ENCODE measurements around the gene SUSD5.
"Not testable (repeated sequence)": the region's sequence is repeated elsewhere in the genome, so short reads cannot be mapped to it uniquely, and the experiment has no call there.

SUSD5 gene

DNA sequence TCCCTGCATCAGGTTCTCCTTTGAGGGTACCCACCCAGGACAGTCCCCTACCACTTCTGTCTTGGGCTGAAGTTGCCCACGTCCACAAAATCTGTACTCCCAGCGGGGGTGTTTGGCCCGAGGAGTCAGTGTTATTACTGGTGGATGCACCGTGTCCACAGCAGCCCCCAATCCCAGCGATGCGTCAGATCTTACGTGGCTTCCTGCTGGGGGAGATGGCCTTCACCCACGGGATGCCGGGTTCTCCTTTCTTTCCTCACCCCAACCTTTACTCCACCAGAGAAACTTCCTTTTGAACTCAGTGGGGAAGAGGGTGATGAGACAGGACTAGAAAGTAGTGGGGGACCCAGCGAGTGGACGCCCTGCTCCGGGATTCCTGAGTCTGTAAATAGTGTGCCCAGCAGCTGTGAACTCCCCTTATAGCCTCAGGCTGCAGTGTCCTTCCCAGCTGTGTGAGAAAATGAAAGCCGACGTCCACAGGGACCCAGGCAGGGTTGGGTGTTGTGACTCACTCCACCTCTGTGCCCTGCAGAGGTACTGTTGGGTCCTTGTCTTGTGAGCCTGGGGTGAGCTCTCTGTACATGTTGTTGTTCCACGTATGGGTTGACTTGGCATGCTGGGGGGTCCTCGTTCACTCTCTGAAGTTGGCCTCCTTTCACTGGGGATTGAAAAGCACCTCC is 73.2 kb downstream of the SUSD5 start:
- TF ChIP-seq CTCF (IDR thresholded peaks at IDR 0.05; ENCODE audit: control extremely low read depth, extremely low read depth, low read depth, missing control alignments), result no peak
- ChIA-PET POLR2A (no interaction called here), CTCF (interaction anchor here (1.8 to 9.6 kb wide), 2 partner anchors 12 to 642 kb away, joined by 6 to 95 read pairs; no protein-coding TSS in a partner anchor)
- no peak for DNase-seq (ENCODE audit: extremely low spot score)

- DNase-seq (ENCODE audit: extremely low spot score), result peak; percentile 43
- POLR2A ChIA-PET, result no interaction called here
- peak; percentile 49 for TF ChIP-seq CTCF (IDR thresholded peaks at IDR 0.05; ENCODE audit: control extremely low read depth, extremely low read depth, low read depth, missing control alignments)
- CTCF ChIA-PET, result interaction anchor here (1.0 to 9.6 kb wide), 5 partner anchors 11 to 643 kb away, joined by 3 to 95 read pairs (median 3); no protein-coding TSS in a partner anchor
Measured at GRCh38 chr3:33144433-33144832, 74.2 kb downstream of the SUSD5 start.

DNA sequence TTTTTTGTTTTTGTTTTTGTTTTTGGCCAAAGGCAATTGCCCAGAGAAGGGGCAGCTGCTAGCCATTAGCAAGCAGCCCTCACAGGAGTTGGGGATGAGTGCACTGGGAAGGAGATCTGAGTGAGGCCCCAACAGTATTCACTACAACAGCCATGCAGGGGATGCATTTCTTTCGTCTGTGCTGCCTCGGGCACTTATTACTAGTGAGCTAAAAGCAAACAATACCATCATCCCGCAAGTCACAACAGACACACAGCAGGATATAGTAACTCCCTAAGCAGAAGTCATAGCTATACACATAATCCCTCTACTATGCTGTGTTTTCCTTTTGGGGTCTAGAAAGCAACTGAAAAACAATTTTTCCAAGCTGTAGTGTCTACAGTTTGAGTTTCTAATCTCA is 77.6 kb downstream of the SUSD5 start:
- TF ChIP-seq CTCF (IDR thresholded peaks at IDR 0.05; ENCODE audit: control extremely low read depth, extremely low read depth, low read depth, missing control alignments), result no peak
- no peak for DNase-seq (ENCODE audit: extremely low spot score)
- POLR2A ChIA-PET, result no interaction called here
- CTCF ChIA-PET, result interaction anchor here (1.0 to 3.3 kb wide), 4 partner anchors 9 to 646 kb away, joined by 3 to 35 read pairs (median 4); no protein-coding TSS in a partner anchor

GRCh38 chr3:33139996-33140395 is 78.6 kb downstream of the SUSD5 start:
- POLR2A ChIA-PET, result no interaction called here
- DNase-seq (ENCODE audit: extremely low spot score), result no peak
- CTCF ChIA-PET, result interaction anchor here (1.2 to 3.3 kb wide), 3 partner anchors 8 to 233 kb away, joined by 4 to 35 read pairs (median 8); no protein-coding TSS in a partner anchor
- TF ChIP-seq CTCF (IDR thresholded peaks at IDR 0.05; ENCODE audit: control extremely low read depth, extremely low read depth, low read depth, missing control alignments), result no peak

GRCh38 chr3:33139006-33139623 is 79.5 kb downstream of the SUSD5 start:
- POLR2A ChIA-PET, result interaction anchor here (0.7 kb wide), 1 partner anchor 369 kb away, joined by 4 read pairs; no protein-coding TSS in a partner anchor
- DNase-seq (ENCODE audit: extremely low spot score), result not testable (repeated sequence)
- CTCF ChIA-PET, result interaction anchor here (1.2 to 2.4 kb wide), 3 partner anchors 9 to 648 kb away, joined by 4 to 8 read pairs (median 6); no protein-coding TSS in a partner anchor

- TF ChIP-seq CTCF (IDR thresholded peaks at IDR 0.05; ENCODE audit: control extremely low read depth, extremely low read depth, low read depth, missing control alignments), result no peak
- no peak for DNase-seq (ENCODE audit: extremely low spot score)
- POLR2A ChIA-PET, result no interaction called here
- CTCF ChIA-PET, result interaction anchor here (2.4 kb wide), 1 partner anchor 649 kb away, joined by 6 read pairs; no protein-coding TSS in a partner anchor
Measured at GRCh38 chr3:33137691-33138090, 80.9 kb downstream of the SUSD5 start.

Measured in GM10248 (cell line).